Measurements from ENCODE around the gene ZNF330.

GRCh38 chr4:141283152-141283551, 62.5 kb downstream of the ZNF330 start:
- TF ChIP-seq CTCF (conservative IDR thresholded peaks at IDR 0.05; ENCODE audit: low read length) (no peak), EZH2phosphoT487 (IDR thresholded peaks at IDR 0.05; ENCODE audit: borderline replicate concordance) (no peak)
